Kidney glomerular epithelial cell (primary cell): Measurements from ENCODE around the gene CPNE5.
"Not testable (repeated sequence)": the region's sequence is repeated elsewhere in the genome, so short reads cannot be mapped to it uniquely, and the experiment has no call there.

Source experiments
- DNase-seq: peaks from one replicate; lab custom pipeline; 2025; lab: John Stamatoyannopoulos, UW

CPNE5 gene

DNA sequence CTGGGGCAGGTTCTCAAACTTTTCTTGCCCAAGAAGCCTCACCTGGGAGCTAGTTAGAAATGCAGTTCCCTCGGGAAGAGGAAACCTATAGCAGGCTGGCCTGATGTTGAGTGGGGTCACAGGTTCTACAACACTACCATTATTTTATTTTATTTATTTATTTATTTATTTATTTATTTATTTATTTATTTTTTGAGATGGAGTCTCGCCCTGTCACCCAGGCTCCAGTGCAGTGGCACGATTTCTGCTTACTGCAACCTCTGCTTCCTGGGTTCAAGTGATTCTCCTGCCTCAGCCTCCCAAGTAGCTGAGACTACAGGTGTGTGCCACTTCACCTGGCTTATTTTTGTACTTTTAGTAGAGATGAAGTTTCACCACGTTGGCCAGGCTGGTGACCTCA, 115.3 kb downstream of the CPNE5 start:
- not testable (repeated sequence) for DNase-seq

DNA sequence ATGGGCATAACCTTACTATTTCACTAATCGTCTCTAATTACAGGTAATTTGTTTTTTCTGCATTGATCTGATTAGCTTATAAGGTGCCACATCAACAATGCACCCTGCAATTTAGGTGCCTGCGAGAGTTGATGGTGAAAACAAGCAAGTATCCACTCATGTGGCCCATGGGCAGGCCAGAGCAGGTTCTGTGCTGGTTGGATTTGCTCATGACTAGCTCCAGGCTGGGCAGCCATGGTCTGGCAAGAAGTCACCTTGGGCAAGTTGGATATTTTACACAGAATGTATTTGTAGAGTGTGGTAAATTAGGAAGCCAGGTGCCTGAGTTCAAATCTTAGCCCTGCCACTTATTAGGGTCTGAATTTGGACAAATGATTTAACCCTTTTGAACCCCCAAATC, 116.4 kb downstream of the CPNE5 start:
- no peak for DNase-seq

DNA sequence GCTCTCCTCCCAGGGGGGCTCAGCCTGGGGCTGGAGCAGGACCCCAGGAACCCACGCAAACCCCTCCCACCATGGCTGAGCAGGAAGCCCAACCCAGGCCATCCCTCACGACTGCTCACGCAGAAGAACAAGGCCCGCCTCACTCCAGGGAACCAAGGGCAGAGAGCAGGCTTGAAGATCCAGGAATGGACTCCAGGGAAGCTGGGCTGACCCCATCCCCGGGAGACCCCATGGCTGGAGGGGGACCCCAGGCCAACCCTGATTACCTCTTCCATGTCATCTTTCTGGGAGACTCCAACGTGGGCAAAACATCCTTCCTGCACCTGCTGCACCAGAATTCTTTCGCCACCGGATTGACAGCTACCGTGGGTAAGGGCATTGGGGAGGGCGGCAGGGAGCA, 116.9 kb downstream of the CPNE5 start:
- no peak for DNase-seq

GRCh38 chr6:36721369-36722140, 117.7 kb downstream of the CPNE5 start:
- no peak for DNase-seq

GRCh38 chr6:36720251-36721141, 118.7 kb downstream of the CPNE5 start:
- DNase-seq: no peak

GRCh38 chr6:36719126-36719525, 120.1 kb downstream of the CPNE5 start:
- DNase-seq: no peak

- DNase-seq: no peak
Observed at GRCh38 chr6:36718560-36718959, 120.7 kb downstream of the CPNE5 start.

DNA sequence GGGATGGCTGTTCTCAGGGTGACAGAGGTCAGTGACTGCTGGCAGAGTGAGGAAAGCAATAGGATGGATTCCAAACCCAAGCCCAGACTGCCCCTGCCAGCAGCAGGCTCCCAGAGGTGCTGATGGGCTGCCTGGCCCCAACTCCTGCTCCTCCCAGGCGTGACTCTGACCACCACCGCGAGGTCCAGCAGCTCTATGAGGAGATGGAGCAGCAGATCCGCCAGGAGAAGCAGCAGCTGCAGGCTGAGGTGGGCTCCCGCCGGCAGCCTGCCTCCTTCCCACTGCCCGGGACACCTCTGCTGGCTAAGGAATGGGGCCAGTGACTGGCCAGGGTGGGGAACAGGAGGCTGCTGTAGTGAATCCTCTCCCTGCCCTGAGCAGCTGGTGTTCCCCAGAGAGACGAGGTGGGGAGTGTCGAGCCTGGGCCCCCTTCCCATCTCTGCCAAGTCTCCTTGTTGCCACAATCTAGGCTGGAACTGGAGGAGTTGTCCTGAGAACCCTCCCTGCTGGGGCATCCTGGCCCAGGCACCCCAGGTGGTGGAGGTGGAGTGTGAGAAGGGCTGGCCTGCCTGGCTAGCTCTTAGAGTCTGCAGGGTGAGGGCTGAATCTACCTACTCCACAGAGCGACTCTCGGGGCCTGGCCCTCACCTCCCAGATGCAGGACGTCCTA, 121.2 kb downstream of the CPNE5 start:
- DNase-seq: no peak

- no peak for DNase-seq
Observed at GRCh38 chr6:36717231-36717825, 121.9 kb downstream of the CPNE5 start.

GRCh38 chr6:36716476-36717093, 122.7 kb downstream of the CPNE5 start:
- no peak for DNase-seq

- no peak for DNase-seq
Observed at GRCh38 chr6:36715469-36715868, 123.8 kb downstream of the CPNE5 start.

GRCh38 chr6:36714511-36714910, 124.7 kb downstream of the CPNE5 start:
- DNase-seq: no peak

DNA sequence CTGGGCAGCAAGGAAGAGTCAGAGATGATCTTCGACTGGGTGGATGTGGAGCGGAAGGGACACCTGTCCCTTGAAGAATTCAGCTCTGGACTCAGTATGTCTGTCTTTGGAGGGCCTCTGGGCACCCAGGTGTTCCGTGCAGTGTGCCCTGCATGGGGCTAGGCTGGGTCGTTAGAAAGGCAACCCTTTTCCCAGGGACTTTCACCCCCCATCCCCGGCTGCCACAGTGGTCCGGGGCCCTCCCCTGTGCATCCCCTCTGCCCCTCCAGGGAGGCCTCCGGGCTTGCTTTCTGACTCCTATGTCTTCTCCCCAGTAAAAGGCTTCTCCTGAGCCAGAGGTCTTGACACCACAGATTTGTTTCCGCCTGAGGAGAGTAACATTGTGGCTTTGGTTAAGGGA, 125.4 kb downstream of the CPNE5 start:
- no peak for DNase-seq

DNA sequence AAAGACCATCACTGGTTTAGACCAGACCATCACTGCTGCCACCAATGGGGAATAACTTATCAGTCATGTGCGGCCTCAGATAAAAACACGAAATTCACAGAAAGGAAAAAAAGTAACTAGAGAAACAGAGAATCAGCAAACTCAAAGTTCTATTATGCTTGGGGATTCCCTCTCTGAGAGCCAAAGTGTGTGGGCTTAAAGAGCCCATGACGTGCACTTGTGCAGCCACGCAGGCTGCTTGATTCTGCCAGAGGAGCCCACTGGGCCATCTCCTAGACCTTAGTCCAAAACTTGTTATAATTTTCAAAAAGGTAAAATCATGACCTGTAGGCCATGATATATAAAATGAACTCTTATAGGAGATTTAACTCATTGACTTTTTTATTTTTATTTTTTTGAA, 126.4 kb downstream of the CPNE5 start:
- no peak for DNase-seq

GRCh38 chr6:36706339-36706738, 132.9 kb downstream of the CPNE5 start:
- DNase-seq: no peak

GRCh38 chr6:36704961-36705577, 134.2 kb downstream of the CPNE5 start:
- DNase-seq: not testable (repeated sequence)

GRCh38 chr6:36703982-36704381, 135.3 kb downstream of the CPNE5 start:
- no peak for DNase-seq

DNA sequence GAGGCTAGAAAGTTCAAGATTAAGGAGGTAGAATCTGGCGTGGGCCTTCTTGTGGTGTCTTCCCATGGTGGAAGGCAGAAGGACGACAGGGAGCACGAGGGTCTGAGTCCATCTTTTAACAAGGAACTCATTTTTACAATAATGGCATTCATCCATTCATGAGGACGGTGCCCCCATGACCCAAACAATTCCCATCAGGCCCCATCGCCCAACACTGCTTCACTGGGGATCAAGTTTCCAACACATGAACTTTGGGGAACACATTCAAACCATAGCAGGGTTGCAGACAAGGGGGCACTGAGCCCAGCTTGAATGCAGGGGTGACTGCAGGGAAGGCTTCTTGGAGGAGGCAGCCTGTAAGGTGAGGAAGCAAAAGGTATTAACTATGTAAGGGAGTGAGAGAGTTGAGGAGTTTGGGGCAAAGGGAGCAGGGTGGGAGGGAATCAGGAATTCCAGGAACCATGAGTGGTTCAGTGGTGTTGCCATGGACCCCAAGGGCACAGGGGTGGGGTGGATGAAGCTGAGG, 136.1 kb downstream of the CPNE5 start:
- no peak for DNase-seq

DNA sequence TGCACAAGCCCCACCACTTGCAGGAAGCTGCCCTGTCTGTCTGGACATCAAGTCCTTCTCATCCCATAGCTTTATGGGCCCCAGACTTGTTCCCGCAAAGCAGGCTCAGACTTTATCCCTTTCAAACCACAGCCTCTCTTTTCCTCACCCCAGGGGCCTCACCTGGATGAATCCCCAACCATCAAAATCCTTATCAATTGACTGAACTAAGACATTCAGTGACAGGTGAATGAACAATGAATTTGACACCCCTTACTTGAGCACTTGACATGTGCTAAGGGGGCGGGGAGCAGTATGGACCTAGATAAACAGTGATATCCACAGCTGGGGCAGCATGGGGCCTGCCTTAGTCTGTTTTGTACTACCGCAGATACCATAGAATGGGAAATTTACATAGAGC, 136.6 kb downstream of the CPNE5 start:
- no peak for DNase-seq

DNA sequence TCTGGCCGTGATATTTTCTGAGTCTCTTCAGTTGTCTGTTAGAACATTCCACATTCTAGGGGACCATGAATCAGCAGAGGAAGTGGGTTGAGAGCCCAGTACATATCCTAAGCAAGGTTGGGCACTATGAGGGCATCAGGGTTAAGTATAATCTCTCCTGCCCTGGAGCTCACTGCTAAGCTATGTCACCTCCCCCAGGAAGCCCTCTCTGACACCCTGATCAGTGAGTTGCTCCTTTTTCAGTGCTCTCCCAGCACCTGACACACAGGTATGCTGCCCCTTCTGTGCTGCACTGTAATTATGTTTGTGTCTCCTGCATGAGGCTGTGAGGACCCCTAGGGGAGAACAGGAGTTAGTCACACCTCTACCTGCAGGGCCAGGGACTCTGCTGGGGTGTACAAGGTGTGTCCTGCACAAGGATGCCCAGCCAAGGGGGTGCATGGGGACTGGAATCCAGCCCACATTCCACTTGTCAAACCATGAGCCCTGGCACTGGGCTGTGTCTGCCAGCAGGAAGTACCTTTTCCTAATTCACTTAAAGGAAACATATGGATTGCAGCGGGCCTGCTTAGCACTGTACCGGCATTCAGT, 137.7 kb downstream of the CPNE5 start:
- DNase-seq: no peak

GRCh38 chr6:36700831-36701230, 138.4 kb downstream of the CPNE5 start:
- no peak for DNase-seq
